GM12878 (cell line): ENCODE measurements around the gene ZNF428. TPM values are rescaled to one million over a fixed set of nuclear protein-coding genes. Genes with fewer than 3 reads are reported as not detected.

Source experiments
- ATAC-seq: fragments of 200-7000 bp; cut with Tn5 transposase; 3 replicates; pipeline ENCODE4 v1.9.1; 2020; ENCODE audit warnings: mild to moderate bottlenecking, moderate library complexity
- BruUV-seq: library from RNA; stranded (reverse); fragments of 400-500 nt; replicated peaks from 2 replicates; lab custom pipeline; 2021; lab: Mats Ljungman, UMichigan
- CTCF ChIA-PET: fragments of 300-600 bp; sonication (Branson Sonifier 250); formaldehyde crosslinking; extraction: SDS; loops from one replicate; lab custom pipeline; 2021; ENCODE audit warnings: inconsistent platforms; lab: Yijun Ruan, JAX
- POLR2A ChIA-PET: fragments of 350-600 bp; formaldehyde crosslinking; extraction: SDS; loops from one replicate; lab custom pipeline; 2021; ENCODE audit warnings: inconsistent platforms; lab: Charles Lee
- RAD21 ChIA-PET: fragments of 300-600 bp; sonication (Branson Sonifier 250); formaldehyde crosslinking; loops from one replicate; lab custom pipeline; 2023; ENCODE audit warnings: antibody characterized with exemption; ENCODE audit not compliant: unreplicated experiment; lab: Charles Lee
- SMC1A ChIA-PET: fragments of 300-600 bp; sonication (Branson Sonifier 250); formaldehyde crosslinking; loops from one replicate; lab custom pipeline; 2023; ENCODE audit not compliant: unreplicated experiment, uncharacterized antibody; lab: Charles Lee
- DNase-seq: peaks from one replicate; pipeline ENCODE4 v3.0.0-alpha.2; 2011; ENCODE audit warnings: low read depth, low spot score
- FAIRE-seq: peaks from 3 replicates; lab custom pipeline; 2011; peaks lifted over from hg19 to GRCh38; lab: Jason Lieb, UNC
- H2AFZ ChIP-seq: 2 replicates; pipeline ENCODE4 v1.6.0; 2011; ENCODE audit warnings: low read depth, low read length, control low read depth; ENCODE audit not compliant: control insufficient read depth
- H3K27ac ChIP-seq: 2 replicates; pipeline ENCODE4 v1.5.1; 2011; ENCODE audit warnings: control low read depth; ENCODE audit not compliant: control insufficient read depth, insufficient read depth
- H3K27me3 ChIP-seq, 2 experiments: replicated peaks in 1 of 2; 2 replicates each; pipeline versions ENCODE4 v1.6.0 to v1.6.1; 2011; ENCODE audit warnings: low read length in 1 of 2; ENCODE audit not compliant: control insufficient read depth in 2 of 2, insufficient read depth in 2 of 2
- H3K36me3 ChIP-seq, 2 experiments: 2 replicates each; pipeline ENCODE4 v1.5.1; 2011; ENCODE audit warnings: low read length in 1 of 2; ENCODE audit not compliant: control insufficient read depth in 2 of 2, insufficient read depth in 2 of 2
- H3K4me1 ChIP-seq: 2 replicates; pipeline ENCODE4 v1.6.1; 2011; ENCODE audit warnings: mild to moderate bottlenecking, low read length, moderate library complexity, mixed read lengths; ENCODE audit not compliant: control insufficient read depth, insufficient read depth
- H3K4me2 ChIP-seq: 2 replicates; pipeline ENCODE4 v1.6.0; 2011; ENCODE audit warnings: control low read depth; ENCODE audit not compliant: control insufficient read depth, insufficient read depth
- H3K4me3 ChIP-seq: fragments of 200-600 bp; sonication (generic); 2 replicates; pipeline ENCODE4 v1.5.1; 2016
- H3K79me2 ChIP-seq: 2 replicates; pipeline ENCODE4 v1.6.0; 2011; ENCODE audit warnings: low read length; ENCODE audit not compliant: control insufficient read depth, insufficient read depth
- H3K9ac ChIP-seq: 2 replicates; pipeline ENCODE4 v1.8.0; 2011; ENCODE audit warnings: low read length, control low read depth, mixed read lengths; ENCODE audit not compliant: control insufficient read depth, insufficient read depth
- H3K9me3 ChIP-seq: replicated peaks from 3 replicates; pipeline ENCODE4 v1.5.1; 2011; ENCODE audit warnings: mild to moderate bottlenecking, low read length; ENCODE audit not compliant: control insufficient read depth, insufficient read depth
- H4K20me1 ChIP-seq: 2 replicates; pipeline ENCODE4 v1.6.0; 2011; ENCODE audit not compliant: control insufficient read depth, insufficient read depth
- BCL11A ChIP-seq: IDR thresholded peaks from 2 replicates; pipeline ENCODE4 v1.6.1; 2011; ENCODE audit warnings: low read depth, low read length
- CREB1 ChIP-seq: IDR thresholded peaks from 2 replicates; pipeline ENCODE4 v1.6.1; 2012; ENCODE audit warnings: low read depth, mild to moderate bottlenecking, inconsistent platforms
- CREM ChIP-seq: IDR thresholded peaks from 2 replicates; pipeline ENCODE4 v1.6.1; 2014; ENCODE audit warnings: antibody characterized with exemption, low read depth
- EED ChIP-seq: sonication (generic); IDR thresholded peaks from 2 replicates; pipeline ENCODE4 v1.6.1; 2016; ENCODE audit warnings: antibody characterized with exemption, low read depth
- FOXK2 ChIP-seq: fragments of 450-650 bp; IDR thresholded peaks from 2 replicates; pipeline ENCODE4 v1.6.1; 2017; ENCODE audit warnings: mild to moderate bottlenecking, moderate library complexity
- MEF2A ChIP-seq: IDR thresholded peaks from 2 replicates; pipeline ENCODE4 v1.6.1; 2011; ENCODE audit warnings: low read depth, mild to moderate bottlenecking, low read length, moderate library complexity; ENCODE audit not compliant: insufficient read depth
- MYB ChIP-seq: fragments of 150-350 bp; IDR thresholded peaks from 2 replicates; pipeline ENCODE4 v1.6.1; 2014; ENCODE audit warnings: mild to moderate bottlenecking, low read depth, low read length, borderline replicate concordance
- PAX5 ChIP-seq: IDR thresholded peaks from 2 replicates; pipeline ENCODE4 v1.6.1; 2011; ENCODE audit warnings: low read depth, low read length, borderline replicate concordance
- POLR2A ChIP-seq: IDR thresholded peaks from 2 replicates; pipeline ENCODE4 v1.6.1; 2011; ENCODE audit warnings: low read depth, mild to moderate bottlenecking, low read length
- STAT1 ChIP-seq: fragments of 450-650 bp; conservative IDR thresholded peaks from 2 replicates; pipeline ENCODE4 v1.6.1; 2014; ENCODE audit warnings: antibody characterized with exemption, mild to moderate bottlenecking
- TBL1XR1 ChIP-seq: IDR thresholded peaks from 2 replicates; pipeline ENCODE4 v1.6.1; 2012; ENCODE audit warnings: low read depth, low read length, improper control_type of control experiment
- ZNF384 ChIP-seq: IDR thresholded peaks from 2 replicates; pipeline ENCODE4 v1.6.1; 2012; ENCODE audit warnings: low read depth, mild to moderate bottlenecking, low read length, improper control_type of control experiment, borderline replicate concordance
- ZNF622 ChIP-seq: fragments of 450-650 bp; IDR thresholded peaks from 2 replicates; pipeline ENCODE4 v1.6.1; 2017; ENCODE audit warnings: mild to moderate bottlenecking, inconsistent platforms
- ZZZ3 ChIP-seq: IDR thresholded peaks from 2 replicates; pipeline ENCODE4 v1.6.1; 2011; ENCODE audit warnings: low read depth; ENCODE audit not compliant: control insufficient read depth, insufficient read length
- WGBS: methylation state at CpG from one replicate; pipeline ENCODE4 v1.1.6; 2016; ENCODE audit warnings: low lambda C conversion rate; ENCODE audit not compliant: insufficient replicate concordance, insufficient coverage; ENCODE audit errors: missing lambda C conversion rate; 5-methylcytosine and 5-hydroxymethylcytosine counted together
- in situ Hi-C: fragments of 300-500 bp; cut with MboI; formaldehyde crosslinking; loops from 9 replicates; pipeline ENCODE4 v1.14.3; 2018; ENCODE audit warnings: mixed read lengths
- intact Hi-C: fragments of 100-400 bp; cut with micrococcal nuclease; formaldehyde crosslinking; loops from one replicate; pipeline ENCODE4 v1.14.2; 2022; ENCODE audit not compliant: unreplicated experiment
- polyA plus RNA-seq, 11 experiments: library from polyadenylated mRNA; depleted of rRNA in 4 of 11; unstranded in 6 of 11; stranded (reverse) in 5 of 11; fragments of >200 nt; fragmentation: Nextera tagmentation in 4 of 11; fragmentation: Illumina TruSeq in 1 of 11; extraction: Ambion mirVana in 4 of 11; extraction: Trizol in 1 of 11; gene quantifications; 1 replicate in 1 of 11; 2 replicates in 10 of 11; pipeline versions ENCODE4 v1.2.1 to v1.2.3, GENCODE V29; 2011 to 2016; ENCODE audit warnings: inconsistent platforms in 2 of 11, missing spikeins in 2 of 11, low read depth in 1 of 11
- total RNA-seq, 4 experiments: library from RNA; depleted of rRNA in 3 of 4; stranded (reverse); fragments of >200 nt in 3 of 4; fragmentation: Illumina TruSeq in 1 of 4; extraction: Trizol in 1 of 4; gene quantifications; 2 replicates each; pipeline versions ENCODE4 v1.2.1 to v1.2.3, GENCODE V29; 2013 to 2021
- TF ChIP-seq, protein P1 (sequence below): fragments of 450-650 bp; formaldehyde crosslinking; IDR thresholded peaks from 2 replicates; pipeline ENCODE4 v1.5.0; 2022; ENCODE audit warnings: mild to moderate bottlenecking, missing genetic modification characterization

Gene ZNF428
- total and polyA plus RNA-seq, 10 of the 15 experiments (the other 5 are each of a cell fraction or from before 2014, with no cell fraction given) = 0.27 to 57.8 (median 20.4) TPM

DNA sequence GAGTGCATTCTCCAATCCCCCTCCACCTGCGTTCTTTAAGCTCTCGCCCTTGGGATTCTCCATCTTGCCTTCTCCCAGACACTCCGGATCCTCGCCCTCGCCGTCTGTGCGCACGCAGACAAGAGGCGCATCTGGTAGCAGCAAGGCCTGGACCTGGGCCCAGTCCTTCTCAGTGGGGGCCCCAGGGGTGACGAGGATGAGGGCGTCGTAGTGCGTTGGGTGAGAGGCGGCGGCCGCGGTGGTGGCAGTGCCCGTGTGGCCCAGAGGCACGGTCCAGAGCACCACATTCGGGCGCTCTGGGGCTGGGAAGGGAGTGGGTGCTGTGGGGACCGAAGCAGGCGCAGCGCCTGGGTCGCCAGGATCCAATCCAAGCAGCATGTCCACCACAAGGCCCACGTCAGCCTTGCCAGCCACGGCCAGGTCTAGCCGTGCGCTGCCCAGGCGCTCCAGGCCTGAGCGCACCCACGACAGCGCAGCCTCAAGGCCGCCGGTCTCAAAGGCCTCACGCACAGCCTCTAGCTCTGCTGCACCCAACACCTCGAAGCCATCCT is 26.6 kb downstream of the ZNF428 start:
- in situ Hi-C loops = no loop called here
- POLR2A ChIA-PET = no interaction called here
- Histone ChIP-seq H3K27me3 (no peaks in the 10 kb centered on the region), H2AFZ (no peak overlapping the region), H3K9ac (no peak overlapping the region), H3K9me3 (no peaks in the 10 kb centered on the region), H3K36me3 (peaks cover 3 to 6% of the 10 kb centered on the region in 2 experiments; a peak in 3 of 4 replicates), H3K4me1 (peaks cover 5% of the 10 kb centered on the region; the same call in 1 of the 2 replicates), H3K79me2 (peaks cover 29% of the 10 kb centered on the region), H3K4me2 (no peak overlapping the region), H3K4me3 (no peak overlapping the region), H3K27ac (no peak overlapping the region), H4K20me1 (no peaks in the 10 kb centered on the region)
- CTCF ChIA-PET = interaction anchor here (1.2 to 6.6 kb wide), 5 partner anchors 10 to 146 kb away, joined by 4 to 169 read pairs (median 36); no protein-coding TSS in a partner anchor
- TF ChIP-seq MEF2A (no peak), ZNF622 (no peak), FOXK2 (no peak), BCL11A (no peak), ZZZ3 (no peak), STAT1 (no peak), POLR2A (no peak), CREM (no peak), CREB1 (no peak), ZNF384 (no peak), TBL1XR1 (no peak), PAX5 (no peak), EED (no peak), MYB (no peak)
- TF ChIP-seq, protein P1, sequence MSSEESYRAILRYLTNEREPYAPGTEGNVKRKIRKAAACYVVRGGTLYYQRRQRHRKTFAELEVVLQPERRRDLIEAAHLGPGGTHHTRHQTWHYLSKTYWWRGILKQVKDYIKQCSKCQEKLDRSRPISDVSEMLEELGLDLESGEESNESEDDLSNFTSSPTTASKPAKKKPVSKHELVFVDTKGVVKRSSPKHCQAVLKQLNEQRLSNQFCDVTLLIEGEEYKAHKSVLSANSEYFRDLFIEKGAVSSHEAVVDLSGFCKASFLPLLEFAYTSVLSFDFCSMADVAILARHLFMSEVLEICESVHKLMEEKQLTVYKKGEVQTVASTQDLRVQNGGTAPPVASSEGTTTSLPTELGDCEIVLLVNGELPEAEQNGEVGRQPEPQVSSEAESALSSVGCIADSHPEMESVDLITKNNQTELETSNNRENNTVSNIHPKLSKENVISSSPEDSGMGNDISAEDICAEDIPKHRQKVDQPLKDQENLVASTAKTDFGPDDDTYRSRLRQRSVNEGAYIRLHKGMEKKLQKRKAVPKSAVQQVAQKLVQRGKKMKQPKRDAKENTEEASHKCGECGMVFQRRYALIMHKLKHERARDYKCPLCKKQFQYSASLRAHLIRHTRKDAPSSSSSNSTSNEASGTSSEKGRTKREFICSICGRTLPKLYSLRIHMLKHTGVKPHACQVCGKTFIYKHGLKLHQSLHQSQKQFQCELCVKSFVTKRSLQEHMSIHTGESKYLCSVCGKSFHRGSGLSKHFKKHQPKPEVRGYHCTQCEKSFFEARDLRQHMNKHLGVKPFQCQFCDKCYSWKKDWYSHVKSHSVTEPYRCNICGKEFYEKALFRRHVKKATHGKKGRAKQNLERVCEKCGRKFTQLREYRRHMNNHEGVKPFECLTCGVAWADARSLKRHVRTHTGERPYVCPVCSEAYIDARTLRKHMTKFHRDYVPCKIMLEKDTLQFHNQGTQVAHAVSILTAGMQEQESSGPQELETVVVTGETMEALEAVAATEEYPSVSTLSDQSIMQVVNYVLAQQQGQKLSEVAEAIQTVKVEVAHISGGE (CRISPR knock-in tag) = no peak
- SMC1A ChIA-PET = interaction anchor here (0.7 to 5.4 kb wide), 2 partner anchors 37 to 444 kb away, joined by 3 to 59 read pairs; no protein-coding TSS in a partner anchor
- ATAC-seq = no peak
- WGBS = 99% methylated on average over 35 of the region's 37 CpGs
- no TSS peak for BruUV-seq
- intact Hi-C loops = no loop called here
- no peak for FAIRE-seq
- RAD21 ChIA-PET = interaction anchor here (4.8 kb wide), 1 partner anchor 38 kb away, joined by 92 read pairs; no protein-coding TSS in a partner anchor
- DNase-seq = no peak
